GM18508 (cell line): ENCODE results near the gene SRGAP2B.
A peak's percentile ranks its signal among the peaks of the same experiment; 100 is the strongest.
"Not testable (repeated sequence)": the region's sequence is repeated elsewhere in the genome, so short reads cannot be mapped to it uniquely, and the experiment has no call there.

Experiments used
- ATAC-seq: cut with Tn5 transposase; IDR thresholded peaks from one replicate; pipeline ENCODE4 v1.9.1; 2021; ENCODE audit warnings: moderate number of reproducible peaks; ENCODE audit not compliant: insufficient read depth, unreplicated experiment

Gene SRGAP2B

GRCh38 chr1:145095284-145096057 is at the start of gene SRGAP2B, which contains the start of gene FAM72D:
SRGAP2B (minus strand) TSS chr1:145095328; CDS start chr1:145092901, 2,427 bp downstream.
FAM72D (plus strand) TSS chr1:145095974; CDS start chr1:145096848, 874 bp downstream.
- peak; percentile 77 for ATAC-seq

GRCh38 chr1:145144264-145144913 is 49.3 kb upstream of the SRGAP2B start:
- not testable (repeated sequence) for ATAC-seq

GRCh38 chr1:145140549-145140948 is 45.4 kb upstream of the SRGAP2B start:
- not testable (repeated sequence) for ATAC-seq

- not testable (repeated sequence) for ATAC-seq
These were observed 39.3 kb upstream of the SRGAP2B start for GRCh38 chr1:145134476-145134875.

- ATAC-seq: not testable (repeated sequence)
These were observed 33.8 kb upstream of the SRGAP2B start for GRCh38 chr1:145128697-145129469.

- ATAC-seq: not testable (repeated sequence)
These were observed 32.0 kb upstream of the SRGAP2B start for GRCh38 chr1:145127144-145127543.

GRCh38 chr1:145125112-145125511 is 30.0 kb upstream of the SRGAP2B start:
- ATAC-seq: not testable (repeated sequence)

- not testable (repeated sequence) for ATAC-seq
These were observed 29.0 kb upstream of the SRGAP2B start for GRCh38 chr1:145123992-145124641.

- not testable (repeated sequence) for ATAC-seq
These were observed 27.9 kb upstream of the SRGAP2B start for GRCh38 chr1:145123062-145123395.

GRCh38 chr1:145122344-145123061 is 27.4 kb upstream of the SRGAP2B start:
- ATAC-seq: not testable (repeated sequence)

GRCh38 chr1:145119842-145120241 is 24.7 kb upstream of the SRGAP2B start:
- not testable (repeated sequence) for ATAC-seq

GRCh38 chr1:145115587-145116493 is 20.7 kb upstream of the SRGAP2B start:
- ATAC-seq: not testable (repeated sequence)

GRCh38 chr1:145114560-145115057 is 19.5 kb upstream of the SRGAP2B start:
- ATAC-seq: not testable (repeated sequence)

- not testable (repeated sequence) for ATAC-seq
These were observed 17.6 kb upstream of the SRGAP2B start for GRCh38 chr1:145112703-145113102.

GRCh38 chr1:145111674-145112073 is 16.5 kb upstream of the SRGAP2B start:
- ATAC-seq: not testable (repeated sequence)

GRCh38 chr1:145103294-145103693 is 8.2 kb upstream of the SRGAP2B start:
- ATAC-seq: not testable (repeated sequence)

GRCh38 chr1:145101725-145102124 is 6.6 kb upstream of the SRGAP2B start:
- ATAC-seq: not testable (repeated sequence)

- ATAC-seq: peak; percentile 3
These were observed 395 bp downstream of the SRGAP2B start for GRCh38 chr1:145094655-145095211.
